Mesenchymal stem cell (in vitro differentiated cells and primary cell): Measurements from ENCODE around the gene EVI5L.
"Not testable (repeated sequence)": the region's sequence is repeated elsewhere in the genome, so short reads cannot be mapped to it uniquely, and the experiment has no call there.

Experiments
- DNase-seq: peaks from one replicate; pipeline ENCODE4 v3.0.0-alpha.2; 2013
- H2AFZ ChIP-seq: one replicate; pipeline ENCODE4 v1.6.1; 2013; ENCODE audit warnings: low read depth, mild to moderate bottlenecking, control low read depth, inconsistent platforms, low read length, moderate library complexity
- H2AK5ac ChIP-seq: 2 replicates; pipeline ENCODE4 v1.6.1; 2013; ENCODE audit warnings: low read length, moderate library complexity, mild to moderate bottlenecking, inconsistent platforms; ENCODE audit not compliant: severe bottlenecking
- H2BK120ac ChIP-seq: one replicate; pipeline ENCODE4 v1.6.1; 2013; ENCODE audit warnings: low read depth, mild to moderate bottlenecking, inconsistent platforms, low read length, moderate library complexity
- H2BK12ac ChIP-seq, 2 experiments: one replicate each; pipeline ENCODE4 v1.6.1; 2013; ENCODE audit warnings: inconsistent platforms in 2 of 2, low read length in 2 of 2, mild to moderate bottlenecking in 2 of 2, moderate library complexity in 2 of 2, control low read depth in 1 of 2
- H2BK15ac ChIP-seq: one replicate; pipeline ENCODE4 v1.6.1; 2013; ENCODE audit warnings: mild to moderate bottlenecking, low read depth, inconsistent platforms; ENCODE audit not compliant: poor library complexity, severe bottlenecking
- H2BK5ac ChIP-seq: 2 replicates; pipeline ENCODE4 v1.6.1; 2013; ENCODE audit warnings: low read depth, mild to moderate bottlenecking, low read length, control low read depth, inconsistent platforms; ENCODE audit not compliant: poor library complexity, severe bottlenecking
- H3K14ac ChIP-seq, 2 experiments: one replicate each; pipeline ENCODE4 v1.6.1; 2013; ENCODE audit warnings: inconsistent platforms in 2 of 2, low read length in 2 of 2, control low read depth in 1 of 2, mild to moderate bottlenecking in 1 of 2, moderate library complexity in 1 of 2
- H3K18ac ChIP-seq, 2 experiments: one replicate each; pipeline ENCODE4 v1.6.1; 2013; ENCODE audit warnings: inconsistent platforms in 2 of 2, low read length in 2 of 2, control low read depth in 1 of 2, low read depth in 1 of 2, mild to moderate bottlenecking in 1 of 2
- H3K23ac ChIP-seq, 2 experiments: one replicate each; pipeline ENCODE4 v1.6.1; 2013; ENCODE audit warnings: inconsistent platforms in 2 of 2, low read length in 2 of 2, mild to moderate bottlenecking in 2 of 2, moderate library complexity in 2 of 2, control low read depth in 1 of 2
- H3K27ac ChIP-seq: 2 replicates; pipeline ENCODE4 v1.5.1; 2013; ENCODE audit warnings: mild to moderate bottlenecking, moderate library complexity, low read length, control low read depth, inconsistent platforms; ENCODE audit not compliant: poor library complexity, severe bottlenecking
- H3K27me3 ChIP-seq, 2 experiments: 2 replicates each; pipeline versions ENCODE4 v1.6.1 to v1.7.0; 2013; ENCODE audit warnings: low read length in 2 of 2, mild to moderate bottlenecking in 2 of 2, moderate library complexity in 2 of 2, control low read depth in 1 of 2, inconsistent platforms in 1 of 2; ENCODE audit not compliant: control insufficient read depth in 1 of 2, insufficient read depth in 1 of 2
- H3K36me3 ChIP-seq, 2 experiments: 2 replicates each; pipeline versions ENCODE4 v1.6.1 to v1.7.0; 2013; ENCODE audit warnings: low read length in 2 of 2, control low read depth in 1 of 2, inconsistent platforms in 1 of 2, low read depth in 1 of 2, mild to moderate bottlenecking in 1 of 2; ENCODE audit not compliant: insufficient read depth in 2 of 2, control insufficient read depth in 1 of 2
- H3K4ac ChIP-seq, 2 experiments: one replicate each; pipeline ENCODE4 v1.6.1; 2013; ENCODE audit warnings: inconsistent platforms in 2 of 2, low read length in 2 of 2, mild to moderate bottlenecking in 2 of 2, moderate library complexity in 2 of 2, control low read depth in 1 of 2, low read depth in 1 of 2
- H3K4me1 ChIP-seq: 2 replicates; pipeline ENCODE4 v1.6.1; 2013; ENCODE audit warnings: low read depth, low read length, control low read depth; ENCODE audit not compliant: control insufficient read depth, insufficient read depth
- H3K4me2 ChIP-seq: 2 replicates; pipeline ENCODE4 v1.6.1; 2013; ENCODE audit warnings: low read length, mild to moderate bottlenecking, inconsistent platforms; ENCODE audit not compliant: poor library complexity, severe bottlenecking
- H3K4me3 ChIP-seq, 2 experiments: 2 replicates each; pipeline versions ENCODE4 v1.5.1 to v1.7.0; 2013; ENCODE audit warnings: low read length in 2 of 2, mild to moderate bottlenecking in 2 of 2, control low read depth in 1 of 2, low read depth in 1 of 2; ENCODE audit not compliant: insufficient read depth in 1 of 2
- H3K79me1 ChIP-seq: replicated peaks from 2 replicates; pipeline ENCODE4 v1.6.1; 2013; ENCODE audit warnings: mild to moderate bottlenecking, control low read depth, low read length, inconsistent platforms; ENCODE audit not compliant: poor library complexity, severe bottlenecking
- H3K9ac ChIP-seq: 2 replicates; pipeline ENCODE4 v1.7.0; 2013; ENCODE audit warnings: mild to moderate bottlenecking, low read length, moderate library complexity
- H3K9me3 ChIP-seq: 2 replicates; pipeline ENCODE4 v1.7.0; 2013; ENCODE audit warnings: mild to moderate bottlenecking, low read length; ENCODE audit not compliant: control insufficient read depth
- H4K8ac ChIP-seq: one replicate; pipeline ENCODE4 v1.6.1; 2013; ENCODE audit warnings: inconsistent platforms, mild to moderate bottlenecking, low read length, moderate library complexity
- H4K91ac ChIP-seq: one replicate; pipeline ENCODE4 v1.6.1; 2013; ENCODE audit warnings: mild to moderate bottlenecking, low read length, inconsistent platforms
- WGBS: methylation state at CpG from one replicate; pipeline ENCODE4 v1.1.7; 2013; ENCODE audit warnings: mixed read lengths; 5-methylcytosine and 5-hydroxymethylcytosine counted together

Gene EVI5L

DNA sequence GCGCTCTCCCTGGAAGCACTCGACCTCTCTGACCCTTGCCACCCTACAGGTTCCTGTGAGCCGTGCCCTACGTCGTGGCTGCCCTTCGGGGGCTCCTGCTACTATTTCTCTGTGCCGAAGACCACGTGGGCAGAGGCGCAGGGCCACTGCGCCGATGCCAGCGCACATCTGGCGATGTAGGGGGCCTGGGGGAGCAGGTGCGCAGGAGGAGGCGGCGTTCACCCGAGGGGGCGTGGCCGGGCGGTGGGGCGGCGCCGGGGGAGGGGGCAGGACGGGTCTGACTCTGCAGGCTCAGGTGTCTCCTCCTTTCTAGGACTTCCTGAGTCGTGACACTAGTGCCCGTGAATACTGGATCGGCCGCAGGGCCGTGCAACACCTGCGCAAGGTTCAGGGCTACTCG lies 40.6 kb upstream of the EVI5L start:
- Histone ChIP-seq H2AK5ac (no peak overlapping the region), H3K4me1 (peaks cover 4% of the 10 kb centered on the region), H2BK15ac (no peak overlapping the region), H2BK120ac (no peak overlapping the region), H3K27ac (no peak overlapping the region), H2AFZ (no peak overlapping the region), H3K18ac (no peak overlapping the region), H3K9me3 (no peaks in the 10 kb centered on the region), H3K36me3 (no peaks in the 10 kb centered on the region), H3K4ac (no peak overlapping the region), H3K9ac (no peak overlapping the region), H3K27me3 (peaks cover 33 to 54% of the 10 kb centered on the region in 2 experiments), H3K14ac (no peak overlapping the region), H3K4me3 (no peak overlapping the region), H4K8ac (peak overlapping the region; percentile 72), H3K79me1 (no peaks in the 10 kb centered on the region), H3K23ac (no peak overlapping the region), H3K4me2 (no peak overlapping the region), H2BK5ac (no peak overlapping the region), H4K91ac (no peak overlapping the region), H2BK12ac (no peak overlapping the region)
- DNase-seq, result no peak
- 14% methylated on average over 19 of the region's 31 CpGs for WGBS

GRCh38 chr19:7790416-7790815 lies 39.6 kb upstream of the EVI5L start:
- Histone ChIP-seq H3K79me1 (no peaks in the 10 kb centered on the region), H3K27ac (no peak overlapping the region), H3K4ac (no peak overlapping the region), H3K9ac (no peak overlapping the region), H2BK5ac (no peak overlapping the region), H2BK120ac (no peak overlapping the region), H3K4me1 (peaks cover 4% of the 10 kb centered on the region), H4K91ac (no peak overlapping the region), H3K4me3 (no peak overlapping the region), H2AK5ac (no peak overlapping the region), H3K4me2 (no peak overlapping the region), H2AFZ (no peak overlapping the region), H3K27me3 (peaks cover 33 to 53% of the 10 kb centered on the region in 2 experiments), H2BK15ac (no peak overlapping the region), H3K9me3 (no peaks in the 10 kb centered on the region), H3K36me3 (no peaks in the 10 kb centered on the region), H3K14ac (no peak overlapping the region), H4K8ac (no peak overlapping the region), H3K23ac (no peak overlapping the region), H2BK12ac (no peak overlapping the region), H3K18ac (no peak overlapping the region)
- no peak for DNase-seq
- 84% methylated on average over 14 of the region's 14 CpGs for WGBS

GRCh38 chr19:7792281-7792680 lies 37.7 kb upstream of the EVI5L start:
- Histone ChIP-seq H3K23ac (no peak overlapping the region), H2AK5ac (no peak overlapping the region), H3K4me3 (no peak overlapping the region), H3K4me1 (peaks cover 4% of the 10 kb centered on the region), H3K36me3 (no peaks in the 10 kb centered on the region), H2BK5ac (no peak overlapping the region), H3K27me3 (peaks cover 26 to 57% of the 10 kb centered on the region in 2 experiments), H3K18ac (no peak overlapping the region), H3K4ac (no peak overlapping the region), H2BK12ac (no peak overlapping the region), H2BK15ac (no peak overlapping the region), H3K79me1 (no peaks in the 10 kb centered on the region), H3K9me3 (no peaks in the 10 kb centered on the region), H4K91ac (no peak overlapping the region), H3K14ac (no peak overlapping the region), H3K9ac (no peak overlapping the region), H3K27ac (no peak overlapping the region), H3K4me2 (no peak overlapping the region), H4K8ac (no peak overlapping the region), H2BK120ac (no peak overlapping the region), H2AFZ (no peak overlapping the region)
- WGBS, result 62% methylated on average over 4 of the region's 7 CpGs
- peak; percentile 40 for DNase-seq

GRCh38 chr19:7792701-7793100 lies 37.3 kb upstream of the EVI5L start:
- not testable (repeated sequence) for H3K18ac ChIP-seq, H3K4me3 ChIP-seq, H3K4me2 ChIP-seq, H2AFZ ChIP-seq, H3K27ac ChIP-seq, H3K79me1 ChIP-seq, DNase-seq, H3K9ac ChIP-seq, H4K91ac ChIP-seq, H3K4me1 ChIP-seq, H2BK120ac ChIP-seq, H3K4ac ChIP-seq, H2AK5ac ChIP-seq, H2BK5ac ChIP-seq, H3K14ac ChIP-seq, H3K9me3 ChIP-seq, H3K23ac ChIP-seq, H2BK12ac ChIP-seq, H3K36me3 ChIP-seq, H4K8ac ChIP-seq, H2BK15ac ChIP-seq
- H3K27me3 ChIP-seq, result peaks cover 22 to 56% of the 10 kb centered on the region in 2 experiments
- WGBS, result 92% methylated on average over 7 of the region's 7 CpGs
